HepG2 (cell line): Measurements from ENCODE around the gene INO80. TPM values are rescaled to one million over a fixed set of nuclear protein-coding genes. Genes with fewer than 3 reads are reported as not detected.

Experiments used
- ATAC-seq: fragments of 200-7000 bp; cut with Tn5 transposase; 3 replicates; pipeline ENCODE4 v1.9.1; 2020; ENCODE audit warnings: mild to moderate bottlenecking, moderate library complexity
- BruUV-seq: library from RNA; stranded (reverse); fragments of 400-500 nt; replicated peaks from 2 replicates; lab custom pipeline; 2021; lab: Mats Ljungman, UMichigan
- CTCF ChIA-PET: fragments of 300-600 bp; formaldehyde crosslinking; extraction: SDS; loops from one replicate; lab custom pipeline; 2021; ENCODE audit warnings: low total read pairs, inconsistent platforms, low intra/inter-chr PET ratio; lab: Yijun Ruan, JAX
- POLR2A ChIA-PET: fragments of 350-600 bp; sonication (Branson Sonifier 250); formaldehyde crosslinking; loops from one replicate; lab custom pipeline; 2020; ENCODE audit warnings: antibody characterized with exemption, inconsistent platforms; lab: Yijun Ruan, JAX
- DNase-seq: peaks from one replicate; pipeline ENCODE4 v3.0.0-alpha.2; 2015; ENCODE audit warnings: low spot score
- FAIRE-seq: peaks from 3 replicates; lab custom pipeline; 2011; peaks lifted over from hg19 to GRCh38; lab: Jason Lieb, UNC
- H2AFZ ChIP-seq: one replicate; pipeline ENCODE4 v1.6.1; 2011; ENCODE audit warnings: low read length, inconsistent platforms
- H3K27ac ChIP-seq: fragments of 300-600 bp; 3 replicates; pipeline ENCODE4 v1.8.0; 2011; ENCODE audit warnings: mixed run types, mild to moderate bottlenecking, mixed read lengths, low read length, inconsistent platforms; ENCODE audit not compliant: insufficient read depth; ENCODE audit errors: extremely low read length
- H3K27me3 ChIP-seq, 2 experiments: fragments of 200-600 bp in 1 of 2; 2 replicates in 1 of 2; 3 replicates in 1 of 2; pipeline versions ENCODE4 v1.6.0 to v1.8.0; 2011; ENCODE audit warnings: low read length in 2 of 2, mild to moderate bottlenecking in 2 of 2, moderate library complexity in 2 of 2, inconsistent platforms in 1 of 2; ENCODE audit not compliant: insufficient read depth in 2 of 2, control insufficient read depth in 1 of 2
- H3K36me3 ChIP-seq, 2 experiments: fragments of 200-600 bp in 1 of 2; replicated peaks in 1 of 2; 2 replicates in 1 of 2; 3 replicates in 1 of 2; pipeline versions ENCODE4 v1.5.1 to v1.8.0; 2011; ENCODE audit warnings: low read length in 2 of 2, inconsistent platforms in 1 of 2; ENCODE audit not compliant: insufficient read depth in 2 of 2, control insufficient read depth in 1 of 2
- H3K4me1 ChIP-seq: 2 replicates; pipeline ENCODE4 v1.5.1; 2012; ENCODE audit warnings: low read length, inconsistent platforms; ENCODE audit not compliant: insufficient read depth
- H3K4me2 ChIP-seq: 2 replicates; pipeline ENCODE4 v1.6.0; 2011; ENCODE audit warnings: low read depth, low read length, inconsistent platforms
- H3K4me3 ChIP-seq, 3 experiments: fragments of 200-600 bp in 1 of 3; sonication (generic), shearing (Covaris generic) in 1 of 3; replicated peaks in 1 of 3; 2 replicates each; pipeline ENCODE4 v1.5.1; 2011 to 2016; ENCODE audit warnings: low read length in 3 of 3, inconsistent platforms in 2 of 3, low read depth in 2 of 3, mild to moderate bottlenecking in 2 of 3, control low read depth in 1 of 3, mixed read lengths in 1 of 3; ENCODE audit not compliant: insufficient read depth in 1 of 3
- H3K79me2 ChIP-seq: one replicate; pipeline ENCODE4 v1.6.1; 2011; ENCODE audit warnings: low read length, inconsistent platforms; ENCODE audit not compliant: insufficient read depth
- H3K9ac ChIP-seq: 2 replicates; pipeline ENCODE4 v1.6.0; 2011; ENCODE audit warnings: mild to moderate bottlenecking, low read depth, low read length, inconsistent platforms; ENCODE audit not compliant: insufficient read depth
- H3K9me3 ChIP-seq: 2 replicates; pipeline ENCODE4 v1.5.1; 2012; ENCODE audit warnings: mild to moderate bottlenecking, low read length
- H4K20me1 ChIP-seq: 2 replicates; pipeline ENCODE4 v1.6.0; 2011; ENCODE audit warnings: inconsistent platforms, mild to moderate bottlenecking, low read length, moderate library complexity; ENCODE audit not compliant: insufficient read depth
- HNRNPUL1 ChIP-seq: fragments of 200-400 bp; formaldehyde crosslinking; IDR thresholded peaks from 2 replicates; pipeline ENCODE4 v1.6.1; 2017; ENCODE audit warnings: low read depth, mild to moderate bottlenecking, low read length, moderate library complexity
- MAFF ChIP-seq: IDR thresholded peaks from 2 replicates; pipeline ENCODE4 v1.6.1; 2011; ENCODE audit warnings: low read depth, low read length, improper control_type of control experiment
- MAFK ChIP-seq, 2 experiments: IDR thresholded peaks in 1 of 2; conservative IDR thresholded peaks in 1 of 2; 2 replicates each; pipeline ENCODE4 v1.6.1; 2011; ENCODE audit warnings: improper control_type of control experiment in 2 of 2, low read length in 2 of 2
- RFXAP ChIP-seq: sonication (generic); formaldehyde crosslinking; IDR thresholded peaks from 2 replicates; pipeline ENCODE4 v1.4.0; 2020; ENCODE audit warnings: missing genetic modification reagents, borderline replicate concordance
- ZFP37 ChIP-seq: sonication (generic); formaldehyde crosslinking; IDR thresholded peaks from 2 replicates; pipeline ENCODE4 v1.4.0; 2020; ENCODE audit warnings: missing genetic modification reagents, borderline replicate concordance
- ZNF891 ChIP-seq: sonication (generic); formaldehyde crosslinking; IDR thresholded peaks from 2 replicates; pipeline ENCODE4 v1.5.0; 2020; ENCODE audit warnings: mild to moderate bottlenecking, missing genetic modification reagents
- WGBS: methylation state at CpG from one replicate; pipeline ENCODE4 v1.1.6; 2017; ENCODE audit warnings: low lambda C conversion rate; 5-methylcytosine and 5-hydroxymethylcytosine counted together
- in situ Hi-C: cut with HindIII; loops from 2 replicates; pipeline ENCODE4 v1.10.0; 2017; ENCODE audit warnings: low pct_unique_long_range_greater_than_20kb; ENCODE audit not compliant: extremely low pct_ligation_motif_present
- intact Hi-C: fragments of 100-400 bp; cut with micrococcal nuclease; formaldehyde crosslinking; loops from one replicate; pipeline ENCODE4 v1.10.0; 2022; ENCODE audit not compliant: unreplicated experiment
- polyA plus RNA-seq, 8 experiments: library from polyadenylated mRNA; depleted of rRNA in 3 of 8; stranded (reverse) in 7 of 8; unstranded in 1 of 8; fragments of >200 nt; fragmentation: Illumina TruSeq in 4 of 8; extraction: Trizol in 4 of 8; gene quantifications; 2 replicates each; pipeline versions ENCODE4 v1.2.1 to v1.2.3, GENCODE V29; 2011 to 2016; ENCODE audit warnings: low read depth in 4 of 8, missing spikeins in 1 of 8, mixed read lengths in 1 of 8; ENCODE audit not compliant: insufficient read depth in 1 of 8
- total RNA-seq, 5 experiments: library from RNA; depleted of rRNA; stranded (reverse); fragments of >200 nt; fragmentation: Illumina TruSeq; extraction: Trizol; gene quantifications; 2 replicates each; pipeline ENCODE4 v1.2.3, GENCODE V29; 2016; ENCODE audit warnings: low read depth in 1 of 5
- TF ChIP-seq, protein P1 (sequence below): sonication (generic); formaldehyde crosslinking; IDR thresholded peaks from 2 replicates; pipeline ENCODE4 v1.5.0; 2020; ENCODE audit warnings: mild to moderate bottlenecking, missing genetic modification reagents, borderline replicate concordance
- TF ChIP-seq, protein P2 (sequence below): sonication (generic); formaldehyde crosslinking; IDR thresholded peaks from 2 replicates; pipeline ENCODE4 v1.4.0; 2020; ENCODE audit warnings: missing genetic modification reagents, borderline replicate concordance

The INO80 gene
- total and polyA plus RNA-seq, 2 of the 13 experiments (the other 11 are each of a cell fraction or from before 2014, with no cell fraction given): 3.6 to 14.8 TPM

DNA sequence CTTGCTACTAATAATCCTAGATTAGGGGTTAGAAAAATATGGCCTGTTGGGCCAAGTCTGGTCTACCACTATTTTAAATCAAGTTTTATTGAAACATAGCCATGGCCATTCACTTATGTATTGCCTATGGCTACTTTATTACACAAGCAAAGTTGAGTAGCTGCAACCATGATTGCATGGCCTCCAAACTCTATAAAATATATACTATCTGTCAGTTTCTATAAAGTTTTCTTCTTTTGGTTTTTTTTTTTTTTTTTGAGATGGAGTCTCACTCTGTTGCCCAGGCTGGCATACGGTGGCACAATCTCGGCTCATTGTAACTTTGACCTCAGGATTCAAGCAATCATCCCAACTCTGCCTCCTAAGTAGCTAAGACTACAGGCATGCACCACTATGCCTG is 60.4 kb downstream of the INO80 start (continued):
- TF ChIP-seq, protein P1, sequence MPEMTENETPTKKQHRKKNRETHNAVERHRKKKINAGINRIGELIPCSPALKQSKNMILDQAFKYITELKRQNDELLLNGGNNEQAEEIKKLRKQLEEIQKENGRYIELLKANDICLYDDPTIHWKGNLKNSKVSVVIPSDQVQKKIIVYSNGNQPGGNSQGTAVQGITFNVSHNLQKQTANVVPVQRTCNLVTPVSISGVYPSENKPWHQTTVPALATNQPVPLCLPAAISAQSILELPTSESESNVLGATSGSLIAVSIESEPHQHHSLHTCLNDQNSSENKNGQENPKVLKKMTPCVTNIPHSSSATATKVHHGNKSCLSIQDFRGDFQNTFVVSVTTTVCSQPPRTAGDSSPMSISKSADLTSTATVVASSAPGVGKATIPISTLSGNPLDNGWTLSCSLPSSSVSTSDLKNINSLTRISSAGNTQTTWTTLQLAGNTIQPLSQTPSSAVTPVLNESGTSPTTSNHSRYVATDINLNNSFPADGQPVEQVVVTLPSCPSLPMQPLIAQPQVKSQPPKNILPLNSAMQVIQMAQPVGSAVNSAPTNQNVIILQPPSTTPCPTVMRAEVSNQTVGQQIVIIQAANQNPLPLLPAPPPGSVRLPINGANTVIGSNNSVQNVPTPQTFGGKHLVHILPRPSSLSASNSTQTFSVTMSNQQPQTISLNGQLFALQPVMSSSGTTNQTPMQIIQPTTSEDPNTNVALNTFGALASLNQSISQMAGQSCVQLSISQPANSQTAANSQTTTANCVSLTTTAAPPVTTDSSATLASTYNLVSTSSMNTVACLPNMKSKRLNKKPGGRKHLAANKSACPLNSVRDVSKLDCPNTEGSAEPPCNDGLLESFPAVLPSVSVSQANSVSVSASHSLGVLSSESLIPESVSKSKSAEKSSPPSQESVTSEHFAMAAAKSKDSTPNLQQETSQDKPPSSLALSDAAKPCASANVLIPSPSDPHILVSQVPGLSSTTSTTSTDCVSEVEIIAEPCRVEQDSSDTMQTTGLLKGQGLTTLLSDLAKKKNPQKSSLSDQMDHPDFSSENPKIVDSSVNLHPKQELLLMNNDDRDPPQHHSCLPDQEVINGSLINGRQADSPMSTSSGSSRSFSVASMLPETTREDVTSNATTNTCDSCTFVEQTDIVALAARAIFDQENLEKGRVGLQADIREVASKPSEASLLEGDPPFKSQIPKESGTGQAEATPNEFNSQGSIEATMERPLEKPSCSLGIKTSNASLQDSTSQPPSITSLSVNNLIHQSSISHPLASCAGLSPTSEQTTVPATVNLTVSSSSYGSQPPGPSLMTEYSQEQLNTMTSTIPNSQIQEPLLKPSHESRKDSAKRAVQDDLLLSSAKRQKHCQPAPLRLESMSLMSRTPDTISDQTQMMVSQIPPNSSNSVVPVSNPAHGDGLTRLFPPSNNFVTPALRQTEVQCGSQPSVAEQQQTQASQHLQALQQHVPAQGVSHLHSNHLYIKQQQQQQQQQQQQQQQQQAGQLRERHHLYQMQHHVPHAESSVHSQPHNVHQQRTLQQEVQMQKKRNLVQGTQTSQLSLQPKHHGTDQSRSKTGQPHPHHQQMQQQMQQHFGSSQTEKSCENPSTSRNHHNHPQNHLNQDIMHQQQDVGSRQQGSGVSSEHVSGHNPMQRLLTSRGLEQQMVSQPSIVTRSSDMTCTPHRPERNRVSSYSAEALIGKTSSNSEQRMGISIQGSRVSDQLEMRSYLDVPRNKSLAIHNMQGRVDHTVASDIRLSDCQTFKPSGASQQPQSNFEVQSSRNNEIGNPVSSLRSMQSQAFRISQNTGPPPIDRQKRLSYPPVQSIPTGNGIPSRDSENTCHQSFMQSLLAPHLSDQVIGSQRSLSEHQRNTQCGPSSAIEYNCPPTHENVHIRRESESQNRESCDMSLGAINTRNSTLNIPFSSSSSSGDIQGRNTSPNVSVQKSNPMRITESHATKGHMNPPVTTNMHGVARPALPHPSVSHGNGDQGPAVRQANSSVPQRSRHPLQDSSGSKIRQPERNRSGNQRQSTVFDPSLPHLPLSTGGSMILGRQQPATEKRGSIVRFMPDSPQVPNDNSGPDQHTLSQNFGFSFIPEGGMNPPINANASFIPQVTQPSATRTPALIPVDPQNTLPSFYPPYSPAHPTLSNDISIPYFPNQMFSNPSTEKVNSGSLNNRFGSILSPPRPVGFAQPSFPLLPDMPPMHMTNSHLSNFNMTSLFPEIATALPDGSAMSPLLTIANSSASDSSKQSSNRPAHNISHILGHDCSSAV (CRISPR knock-in tag): no peak
- TF ChIP-seq ZNF891 (CRISPR knock-in tag) (no peak), RFXAP (no peak), ZFP37 (CRISPR knock-in tag) (no peak), HNRNPUL1 (no peak)

DNA sequence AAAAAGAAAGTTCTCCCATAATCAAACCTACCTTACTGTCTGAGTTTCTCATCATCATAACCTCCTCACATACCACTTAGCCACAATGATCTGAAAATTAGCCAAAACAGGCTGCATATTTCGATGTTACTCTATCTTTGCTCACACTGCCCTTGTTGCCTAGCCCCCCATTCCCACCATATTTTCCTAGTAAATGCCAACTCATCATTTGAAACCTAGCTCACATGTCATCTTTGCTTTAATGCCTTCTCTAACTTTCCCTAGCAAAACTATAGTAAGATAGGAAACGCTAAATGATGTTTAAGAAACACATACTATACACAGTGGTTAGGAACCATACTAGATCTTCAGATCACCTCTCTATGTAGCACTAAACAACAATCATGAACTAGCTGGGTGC is 64.9 kb downstream of the INO80 start:
- in situ Hi-C loops: no loop called here
- Histone ChIP-seq H3K4me1 (peaks cover 19% of the 10 kb centered on the region), H4K20me1 (no peaks in the 10 kb centered on the region), H3K79me2 (no peaks in the 10 kb centered on the region), H3K36me3 (peaks cover 22 to 79% of the 10 kb centered on the region in 2 experiments), H3K4me3 (no peak overlapping the region), H3K27me3 (no peaks in the 10 kb centered on the region), H3K9me3 (no peaks in the 10 kb centered on the region), H3K4me2 (no peak overlapping the region), H3K27ac (no peak overlapping the region), H2AFZ (no peak overlapping the region), H3K9ac (no peak overlapping the region)
- POLR2A ChIA-PET: no interaction called here
- TF ChIP-seq, protein P2, sequence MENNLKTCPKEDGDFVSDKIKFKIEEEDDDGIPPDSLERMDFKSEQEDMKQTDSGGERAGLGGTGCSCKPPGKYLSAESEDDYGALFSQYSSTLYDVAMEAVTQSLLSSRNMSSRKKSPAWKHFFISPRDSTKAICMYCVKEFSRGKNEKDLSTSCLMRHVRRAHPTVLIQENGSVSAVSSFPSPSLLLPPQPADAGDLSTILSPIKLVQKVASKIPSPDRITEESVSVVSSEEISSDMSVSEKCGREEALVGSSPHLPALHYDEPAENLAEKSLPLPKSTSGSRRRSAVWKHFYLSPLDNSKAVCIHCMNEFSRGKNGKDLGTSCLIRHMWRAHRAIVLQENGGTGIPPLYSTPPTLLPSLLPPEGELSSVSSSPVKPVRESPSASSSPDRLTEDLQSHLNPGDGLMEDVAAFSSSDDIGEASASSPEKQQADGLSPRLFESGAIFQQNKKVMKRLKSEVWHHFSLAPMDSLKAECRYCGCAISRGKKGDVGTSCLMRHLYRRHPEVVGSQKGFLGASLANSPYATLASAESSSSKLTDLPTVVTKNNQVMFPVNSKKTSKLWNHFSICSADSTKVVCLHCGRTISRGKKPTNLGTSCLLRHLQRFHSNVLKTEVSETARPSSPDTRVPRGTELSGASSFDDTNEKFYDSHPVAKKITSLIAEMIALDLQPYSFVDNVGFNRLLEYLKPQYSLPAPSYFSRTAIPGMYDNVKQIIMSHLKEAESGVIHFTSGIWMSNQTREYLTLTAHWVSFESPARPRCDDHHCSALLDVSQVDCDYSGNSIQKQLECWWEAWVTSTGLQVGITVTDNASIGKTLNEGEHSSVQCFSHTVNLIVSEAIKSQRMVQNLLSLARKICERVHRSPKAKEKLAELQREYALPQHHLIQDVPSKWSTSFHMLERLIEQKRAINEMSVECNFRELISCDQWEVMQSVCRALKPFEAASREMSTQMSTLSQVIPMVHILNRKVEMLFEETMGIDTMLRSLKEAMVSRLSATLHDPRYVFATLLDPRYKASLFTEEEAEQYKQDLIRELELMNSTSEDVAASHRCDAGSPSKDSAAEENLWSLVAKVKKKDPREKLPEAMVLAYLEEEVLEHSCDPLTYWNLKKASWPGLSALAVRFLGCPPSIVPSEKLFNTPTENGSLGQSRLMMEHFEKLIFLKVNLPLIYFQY (CRISPR knock-in tag): no peak
- TF ChIP-seq MAFF: peak; percentile 66
- peak; percentile 69 to 74; a peak in 3 of 4 replicates for TF ChIP-seq MAFK (conservative IDR thresholded peaks at IDR 0.05 in 1 of 2, IDR thresholded peaks at IDR 0.05 in 1 of 2; ENCODE audit: low read length in 2 of 2)
- ATAC-seq: no peak
- 99% methylated on average over 2 of the region's 2 CpGs for WGBS
- CTCF ChIA-PET: no interaction called here
- no peak for FAIRE-seq
- intact Hi-C loops: no loop called here
- BruUV-seq: no TSS peak
- no peak for DNase-seq
